ENCODE measurements around the gene P3H2.

DNA sequence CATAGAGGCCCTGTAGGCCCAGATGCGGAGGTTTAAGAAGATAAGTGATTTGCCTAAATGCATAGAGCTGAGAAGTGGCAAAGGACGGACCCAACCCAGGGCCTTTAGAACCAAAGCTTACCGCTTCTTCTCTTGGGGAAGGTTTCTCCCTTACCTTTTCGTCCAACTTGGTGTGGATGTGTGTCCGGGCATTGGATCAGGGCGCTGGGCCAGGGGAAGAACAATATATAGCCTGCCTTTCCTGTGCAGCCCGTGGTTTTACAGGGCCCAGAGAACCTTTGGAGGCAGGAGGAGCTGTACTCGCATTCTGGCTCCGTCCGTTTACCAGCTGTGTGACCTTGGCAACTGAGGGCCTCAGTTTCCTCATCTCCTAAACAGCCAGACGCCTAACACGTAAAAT is 686 bp upstream of the P3H2 start:
- TF ChIP-seq, protein P1, sequence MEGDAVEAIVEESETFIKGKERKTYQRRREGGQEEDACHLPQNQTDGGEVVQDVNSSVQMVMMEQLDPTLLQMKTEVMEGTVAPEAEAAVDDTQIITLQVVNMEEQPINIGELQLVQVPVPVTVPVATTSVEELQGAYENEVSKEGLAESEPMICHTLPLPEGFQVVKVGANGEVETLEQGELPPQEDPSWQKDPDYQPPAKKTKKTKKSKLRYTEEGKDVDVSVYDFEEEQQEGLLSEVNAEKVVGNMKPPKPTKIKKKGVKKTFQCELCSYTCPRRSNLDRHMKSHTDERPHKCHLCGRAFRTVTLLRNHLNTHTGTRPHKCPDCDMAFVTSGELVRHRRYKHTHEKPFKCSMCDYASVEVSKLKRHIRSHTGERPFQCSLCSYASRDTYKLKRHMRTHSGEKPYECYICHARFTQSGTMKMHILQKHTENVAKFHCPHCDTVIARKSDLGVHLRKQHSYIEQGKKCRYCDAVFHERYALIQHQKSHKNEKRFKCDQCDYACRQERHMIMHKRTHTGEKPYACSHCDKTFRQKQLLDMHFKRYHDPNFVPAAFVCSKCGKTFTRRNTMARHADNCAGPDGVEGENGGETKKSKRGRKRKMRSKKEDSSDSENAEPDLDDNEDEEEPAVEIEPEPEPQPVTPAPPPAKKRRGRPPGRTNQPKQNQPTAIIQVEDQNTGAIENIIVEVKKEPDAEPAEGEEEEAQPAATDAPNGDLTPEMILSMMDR (conservative IDR thresholded peaks at IDR 0.05): no peak
- TF ChIP-seq EZH2 (IDR thresholded peaks at IDR 0.05; ENCODE audit: low read depth): no peak
